Measurements from ENCODE around the gene SPNS3.

The SPNS3 gene

GRCh38 chr17:4504188-4504587 lies 70.4 kb downstream of the SPNS3 start:
- no peak overlapping the region for H3K4me3 ChIP-seq (ENCODE audit: low read length)
- no peak for TF ChIP-seq CTCF (conservative IDR thresholded peaks at IDR 0.05; ENCODE audit: low read length)
- no peak for DNase-seq (ENCODE audit: low read depth)

GRCh38 chr17:4505187-4505586 lies 71.4 kb downstream of the SPNS3 start:
- H3K4me3 ChIP-seq (ENCODE audit: low read length), result no peak overlapping the region
- no peak for TF ChIP-seq CTCF (conservative IDR thresholded peaks at IDR 0.05; ENCODE audit: low read length)
- no peak for DNase-seq (ENCODE audit: low read depth)

- TF ChIP-seq CTCF (conservative IDR thresholded peaks at IDR 0.05; ENCODE audit: low read length), result no peak
- no peak overlapping the region for H3K4me3 ChIP-seq (ENCODE audit: low read length)
- DNase-seq (ENCODE audit: low read depth), result no peak
Measured at GRCh38 chr17:4506175-4506813, 72.6 kb downstream of the SPNS3 start.

GRCh38 chr17:4506892-4507291 lies 73.2 kb downstream of the SPNS3 start:
- DNase-seq (ENCODE audit: low read depth), result no peak
- H3K4me3 ChIP-seq (ENCODE audit: low read length), result no peak overlapping the region
- no peak for TF ChIP-seq CTCF (conservative IDR thresholded peaks at IDR 0.05; ENCODE audit: low read length)

GRCh38 chr17:4507361-4508111 lies 73.8 kb downstream of the SPNS3 start:
- no peak for DNase-seq (ENCODE audit: low read depth)
- H3K4me3 ChIP-seq (ENCODE audit: low read length), result no peak overlapping the region
- TF ChIP-seq CTCF (conservative IDR thresholded peaks at IDR 0.05; ENCODE audit: low read length), result no peak

GRCh38 chr17:4508207-4508606 lies 74.5 kb downstream of the SPNS3 start:
- TF ChIP-seq CTCF (conservative IDR thresholded peaks at IDR 0.05; ENCODE audit: low read length), result no peak
- H3K4me3 ChIP-seq (ENCODE audit: low read length), result no peak overlapping the region
- no peak for DNase-seq (ENCODE audit: low read depth)

- no peak for DNase-seq (ENCODE audit: low read depth)
- H3K4me3 ChIP-seq (ENCODE audit: low read length), result no peak overlapping the region
- no peak for TF ChIP-seq CTCF (conservative IDR thresholded peaks at IDR 0.05; ENCODE audit: low read length)
Measured at GRCh38 chr17:4509401-4509800, 75.7 kb downstream of the SPNS3 start.
